HCT116 (cell line): Measurements from ENCODE around the gene NHERF1. TPM values are rescaled to one million over a fixed set of nuclear protein-coding genes. Genes with fewer than 3 reads are reported as not detected.

ENCODE experiments used
- ATAC-seq: fragments of 200-7000 bp; cut with Tn5 transposase; 2 replicates; pipeline ENCODE4 v1.9.1; 2020; ENCODE audit warnings: mild to moderate bottlenecking, moderate library complexity
- BruUV-seq: library from RNA; stranded (reverse); fragments of 400-500 nt; replicated peaks from 2 replicates; lab custom pipeline; 2021; lab: Mats Ljungman, UMichigan
- CTCF ChIA-PET: fragments of 300-600 bp; sonication (Branson Sonifier 250); formaldehyde crosslinking; loops from one replicate; lab custom pipeline; 2021; ENCODE audit warnings: antibody characterized with exemption; lab: Charles Lee
- POLR2A ChIA-PET: fragments of 300-600, 350-600 bp; sonication (Branson Sonifier 250); formaldehyde crosslinking; loops from one replicate; lab custom pipeline; 2021; ENCODE audit warnings: antibody characterized with exemption; lab: Charles Lee
- RAD21 ChIA-PET, 2 experiments: fragments of 300-600 bp; sonication (Branson Sonifier 250); formaldehyde crosslinking; loops; one replicate each; lab custom pipeline; 2023; ENCODE audit warnings: low total read pairs in 2 of 2; ENCODE audit not compliant: uncharacterized antibody in 2 of 2, unreplicated experiment in 2 of 2, low non-redundant PET in 1 of 2; lab: Charles Lee
- DNase-seq: peaks from one replicate; pipeline ENCODE4 v3.0.0-alpha.2; 2010; ENCODE audit warnings: low read depth, low spot score
- H2AFZ ChIP-seq: fragments of 200-600 bp; shearing (Covaris generic), sonication (generic); 2 replicates; pipeline ENCODE4 v1.6.1; 2017; ENCODE audit warnings: low read depth, mixed run types, mixed read lengths, antibody characterized with exemption, low read length; ENCODE audit not compliant: poor library complexity, severe bottlenecking
- H3K27ac ChIP-seq: 2 replicates; pipeline ENCODE4 v1.5.1; 2012; ENCODE audit warnings: low read depth, low read length
- H3K27me3 ChIP-seq: fragments of 200-600 bp; sonication (generic); 2 replicates; pipeline ENCODE4 v1.6.1; 2016; ENCODE audit warnings: mixed run types, low read length, mixed read lengths; ENCODE audit not compliant: insufficient read depth
- H3K36me3 ChIP-seq, 2 experiments: fragments of 200-500 bp in 1 of 2; fragments of 200-600 bp in 1 of 2; sonication (Bioruptor generic) in 1 of 2; sonication (generic) in 1 of 2; 2 replicates each; pipeline versions ENCODE4 v1.5.1 to v1.6.1; 2014 to 2016; ENCODE audit warnings: low read length in 2 of 2, inconsistent platforms in 1 of 2, mixed read lengths in 1 of 2, mixed run types in 1 of 2; ENCODE audit not compliant: insufficient read depth in 2 of 2, control insufficient read depth in 1 of 2
- H3K4me1 ChIP-seq, 2 experiments: fragments of 200-600 bp in 1 of 2; sonication (generic) in 1 of 2; 2 replicates each; pipeline versions ENCODE4 v1.5.1 to v1.6.1; 2012 to 2017; ENCODE audit warnings: low read length in 2 of 2, inconsistent platforms in 1 of 2, mild to moderate bottlenecking in 1 of 2, mixed read lengths in 1 of 2, mixed run types in 1 of 2, moderate library complexity in 1 of 2; ENCODE audit not compliant: insufficient read depth in 2 of 2, control insufficient read depth in 1 of 2
- H3K4me2 ChIP-seq: fragments of 200-600 bp; sonication (generic); 2 replicates; pipeline ENCODE4 v1.6.1; 2017; ENCODE audit warnings: mixed run types, low read length, mixed read lengths
- H3K4me3 ChIP-seq, 2 experiments: fragments of 200-600 bp in 1 of 2; sonication (generic) in 1 of 2; replicated peaks in 1 of 2; 2 replicates each; pipeline ENCODE4 v1.5.1; 2011 to 2016; ENCODE audit warnings: low read length in 2 of 2, control low read depth in 1 of 2, low read depth in 1 of 2, mild to moderate bottlenecking in 1 of 2, mixed read lengths in 1 of 2, mixed run types in 1 of 2
- H3K79me2 ChIP-seq: fragments of 200-600 bp; sonication (generic); 2 replicates; pipeline ENCODE4 v1.6.1; 2017; ENCODE audit warnings: mild to moderate bottlenecking, mixed run types, low read length, moderate library complexity, mixed read lengths; ENCODE audit not compliant: insufficient read depth
- H3K9ac ChIP-seq: fragments of 200-600 bp; sonication (generic); 2 replicates; pipeline ENCODE4 v1.6.1; 2016; ENCODE audit warnings: low read length, mixed read lengths
- H3K9me2 ChIP-seq: fragments of 200-600 bp; sonication (generic), shearing (Covaris generic); 2 replicates; pipeline ENCODE4 v1.6.1; 2017; ENCODE audit warnings: mixed run types, mild to moderate bottlenecking, moderate library complexity; ENCODE audit not compliant: insufficient read depth
- H3K9me3 ChIP-seq, 2 experiments: fragments of 200-500 bp in 1 of 2; fragments of 200-600 bp in 1 of 2; sonication (Bioruptor generic) in 1 of 2; sonication (generic) in 1 of 2; 2 replicates each; pipeline ENCODE4 v1.6.1; 2014 to 2017; ENCODE audit warnings: low read length in 2 of 2, mixed read lengths in 2 of 2, inconsistent platforms in 1 of 2, low read depth in 1 of 2, mild to moderate bottlenecking in 1 of 2, mixed run types in 1 of 2, moderate library complexity in 1 of 2; ENCODE audit not compliant: control insufficient read depth in 1 of 2, insufficient read depth in 1 of 2
- H4K20me1 ChIP-seq: fragments of 200-600 bp; sonication (generic), shearing (Covaris generic); 2 replicates; pipeline ENCODE4 v1.6.1; 2017; ENCODE audit warnings: mixed run types, mild to moderate bottlenecking, moderate library complexity; ENCODE audit not compliant: insufficient read depth
- ATF3 ChIP-seq: IDR thresholded peaks from 2 replicates; pipeline ENCODE4 v1.6.1; 2012
- CBX3 ChIP-seq: IDR thresholded peaks from 2 replicates; pipeline ENCODE4 v1.6.1; 2012; ENCODE audit warnings: low read depth
- CTCF ChIP-seq, 3 experiments: fragments of 200-600 bp in 1 of 3; sonication (generic) in 1 of 3; IDR thresholded peaks in 2 of 3; conservative IDR thresholded peaks in 1 of 3; 2 replicates each; pipeline ENCODE4 v1.5.1; 2012 to 2017; ENCODE audit warnings: low read depth in 2 of 3, low read length in 2 of 3, antibody characterized with exemption in 1 of 3, borderline replicate concordance in 1 of 3, control low read depth in 1 of 3, mild to moderate bottlenecking in 1 of 3, mixed read lengths in 1 of 3, mixed run types in 1 of 3, moderate library complexity in 1 of 3; ENCODE audit not compliant: insufficient read depth in 1 of 3
- EGR1 ChIP-seq: IDR thresholded peaks from 2 replicates; pipeline ENCODE4 v1.6.1; 2012; ENCODE audit warnings: low read depth
- ELF1 ChIP-seq: IDR thresholded peaks from 2 replicates; pipeline ENCODE4 v1.6.1; 2012; ENCODE audit warnings: low read depth, borderline replicate concordance
- EZH2 ChIP-seq: fragments of 200-600 bp; sonication (generic); IDR thresholded peaks from 2 replicates; pipeline ENCODE4 v1.6.1; 2017; ENCODE audit warnings: antibody characterized with exemption, mixed run types
- FOSL1 ChIP-seq: IDR thresholded peaks from 2 replicates; pipeline ENCODE4 v1.6.1; 2012; ENCODE audit warnings: low read depth
- JUND ChIP-seq: IDR thresholded peaks from 2 replicates; pipeline ENCODE4 v1.6.1; 2012
- MAX ChIP-seq: IDR thresholded peaks from 2 replicates; pipeline ENCODE4 v1.6.1; 2012
- POLR2A ChIP-seq: IDR thresholded peaks from 2 replicates; pipeline ENCODE4 v1.7.0; 2011; ENCODE audit warnings: borderline replicate concordance; ENCODE audit not compliant: insufficient read depth, insufficient read length; ENCODE audit errors: extremely low read depth
- POLR2AphosphoS5 ChIP-seq: IDR thresholded peaks from 2 replicates; pipeline ENCODE4 v1.6.1; 2011; ENCODE audit warnings: mild to moderate bottlenecking, low read depth, low read length, moderate library complexity
- RAD21 ChIP-seq: IDR thresholded peaks from 2 replicates; pipeline ENCODE4 v1.6.1; 2012; ENCODE audit warnings: low read depth, mild to moderate bottlenecking
- REST ChIP-seq: IDR thresholded peaks from 2 replicates; pipeline ENCODE4 v1.6.1; 2012; ENCODE audit warnings: low read depth
- SP1 ChIP-seq: IDR thresholded peaks from 2 replicates; pipeline ENCODE4 v1.6.1; 2012; ENCODE audit warnings: low read depth
- SRF ChIP-seq: IDR thresholded peaks from 2 replicates; pipeline ENCODE4 v1.6.1; 2012; ENCODE audit warnings: low read depth
- TCF7L2 ChIP-seq: IDR thresholded peaks from 2 replicates; pipeline ENCODE4 v1.7.0; 2011; ENCODE audit warnings: borderline replicate concordance, inconsistent platforms; ENCODE audit not compliant: insufficient read depth, insufficient read length; ENCODE audit errors: extremely low read depth
- YY1 ChIP-seq: IDR thresholded peaks from 2 replicates; pipeline ENCODE4 v1.6.1; 2011; ENCODE audit warnings: low read length, low read depth, moderate library complexity, mild to moderate bottlenecking; ENCODE audit not compliant: insufficient replicate concordance; ENCODE audit errors: extremely low read depth
- ZBTB33 ChIP-seq: IDR thresholded peaks from 2 replicates; pipeline ENCODE4 v1.6.1; 2011; ENCODE audit warnings: mild to moderate bottlenecking, low read length, moderate library complexity; ENCODE audit not compliant: insufficient replicate concordance; ENCODE audit errors: extremely low read depth
- ZFX ChIP-seq: fragments of 450-650 bp; IDR thresholded peaks from 2 replicates; pipeline ENCODE4 v1.6.1; 2017
- ZNF274 ChIP-seq: fragments of 200-500 bp; sonication (Bioruptor generic); IDR thresholded peaks from 2 replicates; pipeline ENCODE4 v1.6.1; 2014; ENCODE audit warnings: mild to moderate bottlenecking, low read depth, low read length, inconsistent platforms
- intact Hi-C: fragments of 100-400 bp; cut with micrococcal nuclease; formaldehyde crosslinking; loops from 2 replicates; pipeline ENCODE4 v1.10.0; 2022
- total RNA-seq: library from RNA; stranded (reverse); gene quantifications from one replicate; pipeline ENCODE4 v1.2.1, GENCODE V29; 2021; ENCODE audit not compliant: unreplicated experiment

The NHERF1 gene
- total RNA-seq, 1 experiment from 2014 or later, result 129 TPM

- intact Hi-C loops, result no loop called here
- Histone ChIP-seq H3K4me1 (no peaks in the 10 kb centered on the region), H3K4me3 (no peak overlapping the region), H3K9me3 (no peaks in the 10 kb centered on the region), H3K9me2 (no peaks in the 10 kb centered on the region), H3K79me2 (peaks cover 9% of the 10 kb centered on the region; the same call in 1 of the 2 replicates), H3K36me3 (peaks cover 0 to 2% of the 10 kb centered on the region in 2 experiments; a peak in 3 of 4 replicates), H4K20me1 (no peaks in the 10 kb centered on the region), H3K27me3 (no peaks in the 10 kb centered on the region), H3K4me2 (no peak overlapping the region), H3K9ac (no peak overlapping the region), H2AFZ (no peak overlapping the region), H3K27ac (no peak overlapping the region)
- RAD21 ChIA-PET, result no interaction called here
- BruUV-seq, result no TSS peak
- POLR2A ChIA-PET, result no interaction called here
- CTCF ChIA-PET, result interaction anchor here (1.2 kb wide), 1 partner anchor 126 kb away, joined by 3 read pairs; no protein-coding TSS in a partner anchor
- ATAC-seq, result no peak
- DNase-seq, result no peak
- no peak for TF ChIP-seq SP1
- no peak for TF ChIP-seq ZBTB33
- TF ChIP-seq ZFX, result no peak
- no peak for TF ChIP-seq CTCF (IDR thresholded peaks at IDR 0.05 in 2 of 3, conservative IDR thresholded peaks at IDR 0.05 in 1 of 3; ENCODE audit: borderline replicate concordance in 1 of 3, insufficient read depth in 1 of 3, low read depth in 2 of 3, low read length in 2 of 3)
- TF ChIP-seq YY1, result no peak
- no peak for TF ChIP-seq ZNF274
- no peak for TF ChIP-seq POLR2AphosphoS5
- no peak for TF ChIP-seq EZH2
- TF ChIP-seq POLR2A, result no peak
- no peak for TF ChIP-seq EGR1
- TF ChIP-seq JUND, result no peak
- TF ChIP-seq ELF1, result no peak
- no peak for TF ChIP-seq SRF
- no peak for TF ChIP-seq RAD21
- TF ChIP-seq CBX3, result no peak
- no peak for TF ChIP-seq MAX
- no peak for TF ChIP-seq REST
- TF ChIP-seq ATF3, result no peak
- TF ChIP-seq TCF7L2, result no peak
- TF ChIP-seq FOSL1, result no peak
Observed at GRCh38 chr17:74782571-74782970, 34.1 kb downstream of the NHERF1 start.
